Dermis blood vessel endothelial cell (primary cell): ENCODE data around the gene FOXJ1. TPM values are rescaled to one million over a fixed set of nuclear protein-coding genes. Genes with fewer than 3 reads are reported as not detected.

Experiments used
- DNase-seq: peaks from one replicate; pipeline ENCODE4 v3.0.0; 2010
- total RNA-seq: library from RNA; depleted of rRNA; stranded (reverse); fragments of >200 nt; gene quantifications from 2 replicates; pipeline ENCODE4 v1.2.3, GENCODE V29; 2014

Gene FOXJ1
- total RNA-seq, 1 donor from 2014 or later: not detected

- no peak for DNase-seq
Observed at GRCh38 chr17:76160896-76161528, 20.0 kb upstream of the FOXJ1 start.

- DNase-seq: no peak
Observed at GRCh38 chr17:76159157-76159556, 18.1 kb upstream of the FOXJ1 start.

GRCh38 chr17:76157759-76158158 is 16.7 kb upstream of the FOXJ1 start:
- DNase-seq: no peak

- DNase-seq: no peak
Observed at GRCh38 chr17:76156662-76156991, 15.6 kb upstream of the FOXJ1 start.

GRCh38 chr17:76155988-76156661 is 15.1 kb upstream of the FOXJ1 start:
- no peak for DNase-seq

- DNase-seq: no peak
Observed at GRCh38 chr17:76154936-76155845, 14.1 kb upstream of the FOXJ1 start.

GRCh38 chr17:76154292-76154691 is 13.2 kb upstream of the FOXJ1 start:
- no peak for DNase-seq

GRCh38 chr17:76153640-76154039 is 12.6 kb upstream of the FOXJ1 start:
- peak; percentile 22 for DNase-seq

GRCh38 chr17:76153202-76153601 is 12.2 kb upstream of the FOXJ1 start:
- DNase-seq: no peak

GRCh38 chr17:76152591-76152990 is 11.5 kb upstream of the FOXJ1 start:
- DNase-seq: no peak

GRCh38 chr17:76151896-76152454 is 10.9 kb upstream of the FOXJ1 start:
- DNase-seq: no peak

GRCh38 chr17:76150712-76151622 is 9.9 kb upstream of the FOXJ1 start:
- DNase-seq: no peak

GRCh38 chr17:76149214-76149613 is 8.2 kb upstream of the FOXJ1 start:
- no peak for DNase-seq

- DNase-seq: no peak
Observed at GRCh38 chr17:76148015-76148326, 6.9 kb upstream of the FOXJ1 start.

GRCh38 chr17:76147211-76148014 is 6.4 kb upstream of the FOXJ1 start:
- peak; percentile 40 for DNase-seq

- DNase-seq: peak; percentile 33
Observed at GRCh38 chr17:76146053-76146851, 5.2 kb upstream of the FOXJ1 start.

GRCh38 chr17:76145231-76146052 is 4.4 kb upstream of the FOXJ1 start:
- DNase-seq: peak; percentile 38

GRCh38 chr17:76142585-76143041 is 1.6 kb upstream of the FOXJ1 start:
- DNase-seq: no peak

- DNase-seq: no peak
Observed at GRCh38 chr17:76142039-76142584, 1.1 kb upstream of the FOXJ1 start.
